ENCODE measurements around the gene TAF4. TPM values are rescaled to one million over a fixed set of nuclear protein-coding genes. Genes with fewer than 3 reads are reported as not detected.

TAF4 gene
- total and polyA plus RNA-seq, 2 of the 13 experiments (the other 11 are each of a cell fraction or from before 2014, with no cell fraction given), result 5.9 to 12.0 TPM

GRCh38 chr20:62006482-62006881 is 59.2 kb downstream of the TAF4 start:
- no TSS peak for BruUV-seq (replicated peaks)
- POLR2A ChIA-PET, result no interaction called here

DNA sequence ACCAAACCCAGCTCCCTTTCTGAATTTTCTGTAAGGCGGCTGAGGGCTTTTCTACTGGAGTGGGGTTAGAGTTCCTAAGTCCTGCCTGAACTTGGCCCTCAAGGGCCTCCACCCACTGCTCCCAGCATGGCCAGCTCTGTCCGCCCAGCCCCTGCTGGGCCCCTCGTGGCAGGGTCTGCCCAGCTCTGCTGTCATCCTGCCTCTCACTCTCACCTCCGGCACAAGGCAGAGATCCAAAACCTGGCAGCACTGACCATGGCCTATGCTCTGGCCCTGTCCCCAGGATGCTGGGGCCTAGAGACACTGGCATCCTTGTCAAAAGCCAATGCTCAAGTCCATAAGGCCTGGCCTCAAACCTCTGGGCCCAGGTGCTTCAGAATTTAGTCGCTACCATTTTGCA is 61.1 kb downstream of the TAF4 start:
- TF ChIP-seq ZNF75D (CRISPR knock-in tag; IDR thresholded peaks at IDR 0.05; ENCODE audit: borderline replicate concordance), result 0 out of 2 replicates have a peak, but pooled peaks have one; percentile 72
- no peak for TF ChIP-seq HOMEZ (CRISPR knock-in tag; IDR thresholded peaks at IDR 0.05; ENCODE audit: low read depth)
- no peak overlapping the region for H3K27ac ChIP-seq (ENCODE audit: extremely low read length, insufficient read depth, low read length)
- H3K27me3 ChIP-seq (ENCODE audit: control insufficient read depth in 1 of 2, insufficient read depth in 2 of 2, low read length in 2 of 2), result no peaks in the 10 kb centered on the region
- intact Hi-C loops (cut with micrococcal nuclease; ENCODE audit: unreplicated experiment) (no loop called here), in situ Hi-C loops (cut with HindIII; ENCODE audit: extremely low pct_ligation_motif_present, low pct_unique_long_range_greater_than_20kb) (no loop called here)
- H2AFZ ChIP-seq (ENCODE audit: low read length), result no peak overlapping the region
- no peaks in the 10 kb centered on the region for H3K79me2 ChIP-seq (ENCODE audit: insufficient read depth, low read length)
- H3K36me3 ChIP-seq (replicated peaks in 1 of 2; ENCODE audit: control insufficient read depth in 1 of 2, insufficient read depth in 2 of 2, low read length in 2 of 2), result peaks cover 75 to 97% of the 10 kb centered on the region in 2 experiments
- ATAC-seq, result no peak
- no peak for DNase-seq (ENCODE audit: low spot score)
- POLR2A ChIA-PET, result no interaction called here
- H3K4me3 ChIP-seq (replicated peaks in 1 of 3; ENCODE audit: insufficient read depth in 1 of 3, low read depth in 2 of 3, low read length in 3 of 3), result no peak overlapping the region
- WGBS (ENCODE audit: low lambda C conversion rate), result 97% methylated on average over 5 of the region's 5 CpGs
- H3K9ac ChIP-seq (ENCODE audit: insufficient read depth, low read depth, low read length), result no peak overlapping the region
- CTCF ChIA-PET (ENCODE audit: low intra/inter-chr PET ratio, low total read pairs), result no interaction called here
- FAIRE-seq, result no peak
- peaks cover 17% of the 10 kb centered on the region for H3K4me1 ChIP-seq (ENCODE audit: insufficient read depth, low read length)
- no peaks in the 10 kb centered on the region for H4K20me1 ChIP-seq (ENCODE audit: insufficient read depth, low read length)
- no peak overlapping the region for H3K4me2 ChIP-seq (ENCODE audit: low read depth, low read length)
- BruUV-seq (replicated peaks), result no TSS peak
- H3K9me3 ChIP-seq (ENCODE audit: low read length), result no peaks in the 10 kb centered on the region

More at GRCh38 chr20:62006482-62006881, 59.2 kb downstream of the TAF4 start:
- intact Hi-C loops (cut with micrococcal nuclease; ENCODE audit: unreplicated experiment) (no loop called here), in situ Hi-C loops (cut with HindIII; ENCODE audit: extremely low pct_ligation_motif_present, low pct_unique_long_range_greater_than_20kb) (no loop called here)
- CTCF ChIA-PET (ENCODE audit: low intra/inter-chr PET ratio, low total read pairs), result no interaction called here
- peaks cover 8% of the 10 kb centered on the region for H4K20me1 ChIP-seq (ENCODE audit: insufficient read depth, low read length)
- ATAC-seq (no peak), FAIRE-seq (no peak), DNase-seq (ENCODE audit: low spot score) (no peak)
- H2AFZ ChIP-seq (ENCODE audit: low read length), result no peak overlapping the region
- H3K4me2 ChIP-seq (ENCODE audit: low read depth, low read length), result no peak overlapping the region
- no peak overlapping the region for H3K9ac ChIP-seq (ENCODE audit: insufficient read depth, low read depth, low read length)
- H3K4me3 ChIP-seq (replicated peaks in 1 of 3; ENCODE audit: insufficient read depth in 1 of 3, low read depth in 2 of 3, low read length in 3 of 3), result no peak overlapping the region
- WGBS (ENCODE audit: low lambda C conversion rate), result 97% methylated on average over 28 of the region's 28 CpGs
- TF ChIP-seq POGK (CRISPR knock-in tag; conservative IDR thresholded peaks at IDR 0.05), result no peak
- TF ChIP-seq AGO2 (optimal IDR thresholded peaks at IDR 0.05; ENCODE audit: low read depth, low read length), result peak; percentile 62
- no peak for TF ChIP-seq SP140L (CRISPR knock-in tag; IDR thresholded peaks at IDR 0.05; ENCODE audit: borderline replicate concordance)
- no peaks in the 10 kb centered on the region for H3K79me2 ChIP-seq (ENCODE audit: insufficient read depth, low read length)
- peaks cover 17% of the 10 kb centered on the region for H3K4me1 ChIP-seq (ENCODE audit: insufficient read depth, low read length)
- no peaks in the 10 kb centered on the region for H3K27me3 ChIP-seq (ENCODE audit: control insufficient read depth in 1 of 2, insufficient read depth in 2 of 2, low read length in 2 of 2)
- H3K9me3 ChIP-seq (ENCODE audit: low read length), result no peaks in the 10 kb centered on the region
- no peak overlapping the region for H3K27ac ChIP-seq (ENCODE audit: extremely low read length, insufficient read depth, low read length)
- H3K36me3 ChIP-seq (replicated peaks in 1 of 2; ENCODE audit: control insufficient read depth in 1 of 2, insufficient read depth in 2 of 2, low read length in 2 of 2), result peaks cover 74 to 97% of the 10 kb centered on the region in 2 experiments

Measured in HepG2 (cell line).